Astrocyte (in vitro differentiated cells and primary cell): ENCODE measurements around the gene APOOL. TPM values are rescaled to one million over a fixed set of nuclear protein-coding genes. Genes with fewer than 3 reads are reported as not detected.

Experiments used
- DNase-seq: peaks from one replicate; pipeline ENCODE4 v3.0.0-alpha.2; 2010; ENCODE audit warnings: low read depth
- FAIRE-seq: peaks from 2 replicates; lab custom pipeline; 2011; peaks lifted over from hg19 to GRCh38; lab: Jason Lieb, UNC
- H2AFZ ChIP-seq: 2 replicates; pipeline ENCODE4 v1.6.0; 2012; ENCODE audit warnings: low read depth, low read length, inconsistent platforms
- H3K27ac ChIP-seq: 2 replicates; pipeline ENCODE4 v1.5.1; 2011; ENCODE audit warnings: low read depth, low read length, inconsistent platforms
- H3K27me3 ChIP-seq: 2 replicates; pipeline ENCODE4 v1.6.0; 2011; ENCODE audit warnings: low read length, inconsistent platforms; ENCODE audit not compliant: insufficient read depth
- H3K36me3 ChIP-seq: 2 replicates; pipeline ENCODE4 v1.5.1; 2011; ENCODE audit warnings: low read length, inconsistent platforms; ENCODE audit not compliant: insufficient read depth
- H3K4me1 ChIP-seq: 2 replicates; pipeline ENCODE4 v1.5.1; 2011; ENCODE audit warnings: low read length, inconsistent platforms; ENCODE audit not compliant: insufficient read depth
- H3K4me2 ChIP-seq: 2 replicates; pipeline ENCODE4 v1.6.0; 2012; ENCODE audit warnings: low read length, inconsistent platforms
- H3K4me3 ChIP-seq: 2 replicates; pipeline ENCODE4 v1.5.1; 2011; ENCODE audit warnings: low read depth, mild to moderate bottlenecking, low read length, inconsistent platforms; ENCODE audit not compliant: insufficient read depth
- H3K79me2 ChIP-seq: 2 replicates; pipeline ENCODE4 v1.6.0; 2012; ENCODE audit warnings: mild to moderate bottlenecking, low read length, inconsistent platforms; ENCODE audit not compliant: insufficient read depth
- H3K9ac ChIP-seq: 2 replicates; pipeline ENCODE4 v1.6.0; 2012; ENCODE audit warnings: mild to moderate bottlenecking, low read length, inconsistent platforms
- H3K9me3 ChIP-seq: 2 replicates; pipeline ENCODE4 v1.5.1; 2012; ENCODE audit warnings: low read depth, mild to moderate bottlenecking, low read length, inconsistent platforms; ENCODE audit not compliant: insufficient read depth
- H4K20me1 ChIP-seq: 2 replicates; pipeline ENCODE4 v1.6.0; 2012; ENCODE audit warnings: low read length, inconsistent platforms; ENCODE audit not compliant: insufficient read depth
- H3K27ac Mint-ChIP-seq: one replicate; pipeline ENCODE4 v1.8.0; 2021; ENCODE audit warnings: mild to moderate bottlenecking, mixed read lengths; ENCODE audit not compliant: unreplicated experiment
- H3K27me3 Mint-ChIP-seq: one replicate; pipeline ENCODE4 v1.8.0; 2021; ENCODE audit warnings: low read depth, mixed read lengths; ENCODE audit not compliant: unreplicated experiment
- H3K36me3 Mint-ChIP-seq: one replicate; pipeline ENCODE4 v1.8.0; 2021; ENCODE audit warnings: low read depth, mixed read lengths; ENCODE audit not compliant: unreplicated experiment
- H3K4me1 Mint-ChIP-seq: one replicate; pipeline ENCODE4 v1.8.0; 2021; ENCODE audit warnings: low read depth, mixed read lengths; ENCODE audit not compliant: unreplicated experiment
- H3K4me3 Mint-ChIP-seq: one replicate; pipeline ENCODE4 v1.8.0; 2021; ENCODE audit warnings: mild to moderate bottlenecking, moderate library complexity, mixed read lengths; ENCODE audit not compliant: unreplicated experiment
- H3K9me3 Mint-ChIP-seq: one replicate; pipeline ENCODE4 v1.8.0; 2021; ENCODE audit warnings: mild to moderate bottlenecking, mixed read lengths; ENCODE audit not compliant: unreplicated experiment
- CTCF ChIP-seq: IDR thresholded peaks from 2 replicates; pipeline ENCODE4 v1.5.1; 2011; ENCODE audit warnings: low read depth, mild to moderate bottlenecking, inconsistent platforms, low read length, moderate library complexity; ENCODE audit not compliant: insufficient read depth
- EZH2 ChIP-seq: IDR thresholded peaks from 2 replicates; pipeline ENCODE4 v1.6.1; 2012; ENCODE audit warnings: mild to moderate bottlenecking, low read length, inconsistent platforms; ENCODE audit not compliant: insufficient read depth
- total RNA-seq: library from RNA; stranded (reverse); gene quantifications from 2 replicates; pipeline ENCODE4 v1.2.1, GENCODE V29; 2021

The APOOL gene
- total RNA-seq, 1 donor from 2014 or later = 18.2 TPM

DNA sequence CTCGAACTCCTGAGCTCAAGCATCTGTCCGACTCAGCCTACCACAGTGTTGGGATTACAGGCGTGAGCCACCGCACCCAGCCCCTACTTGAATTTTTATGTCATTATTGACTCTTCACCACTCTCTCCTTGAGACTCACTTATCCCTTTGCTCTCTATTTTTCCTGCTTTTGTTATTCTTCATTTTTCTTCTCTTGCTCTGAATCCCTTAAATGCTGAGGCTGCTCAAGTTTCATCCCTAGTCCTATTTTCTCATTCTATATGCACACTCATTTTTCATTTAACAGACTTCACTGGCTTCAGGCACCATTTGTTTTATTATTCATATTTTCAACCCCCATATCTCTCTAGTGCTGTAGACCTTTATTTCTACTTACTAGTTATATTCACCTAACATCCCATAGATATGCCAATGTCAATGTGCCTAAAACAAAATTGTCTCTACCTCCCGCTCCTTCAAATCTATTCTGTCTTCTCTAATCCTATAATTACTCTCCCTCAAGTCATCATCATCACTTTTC is 85.7 kb downstream of the APOOL start:
- H3K27ac ChIP-seq = no peak overlapping the region
- H4K20me1 ChIP-seq = no peaks in the 10 kb centered on the region
- H3K4me3 ChIP-seq = no peak overlapping the region
- FAIRE-seq (no peak), DNase-seq (no peak)
- Mint-ChIP-seq H3K27ac (no peak overlapping the region), H3K9me3 (no peaks in the 10 kb centered on the region), H3K4me3 (no peak overlapping the region), H3K27me3 (no peaks in the 10 kb centered on the region), H3K36me3 (no peaks in the 10 kb centered on the region), H3K4me1 (no peaks in the 10 kb centered on the region)
- H3K9me3 ChIP-seq = no peaks in the 10 kb centered on the region
- no peaks in the 10 kb centered on the region for H3K79me2 ChIP-seq
- no peak overlapping the region for H3K4me2 ChIP-seq
- no peak overlapping the region for H2AFZ ChIP-seq
- TF ChIP-seq CTCF (no peak), EZH2 (no peak)
- no peaks in the 10 kb centered on the region for H3K36me3 ChIP-seq
- H3K9ac ChIP-seq = no peak overlapping the region
- no peaks in the 10 kb centered on the region for H3K4me1 ChIP-seq
- H3K27me3 ChIP-seq = no peaks in the 10 kb centered on the region

- Mint-ChIP-seq H3K36me3 (no peaks in the 10 kb centered on the region), H3K27me3 (no peaks in the 10 kb centered on the region), H3K9me3 (no peaks in the 10 kb centered on the region), H3K27ac (no peak overlapping the region), H3K4me1 (no peaks in the 10 kb centered on the region), H3K4me3 (no peak overlapping the region)
- Histone ChIP-seq H3K36me3 (no peaks in the 10 kb centered on the region), H3K27me3 (no peaks in the 10 kb centered on the region), H2AFZ (no peak overlapping the region), H3K9me3 (no peaks in the 10 kb centered on the region), H3K79me2 (no peaks in the 10 kb centered on the region), H4K20me1 (no peaks in the 10 kb centered on the region), H3K4me2 (no peak overlapping the region), H3K4me3 (no peak overlapping the region), H3K27ac (no peak overlapping the region), H3K4me1 (no peaks in the 10 kb centered on the region), H3K9ac (no peak overlapping the region)
- FAIRE-seq (no peak), DNase-seq (no peak)
- TF ChIP-seq CTCF (no peak), EZH2 (no peak)
Observed at GRCh38 chrX:85107407-85107806, 103.7 kb downstream of the APOOL start.

DNA sequence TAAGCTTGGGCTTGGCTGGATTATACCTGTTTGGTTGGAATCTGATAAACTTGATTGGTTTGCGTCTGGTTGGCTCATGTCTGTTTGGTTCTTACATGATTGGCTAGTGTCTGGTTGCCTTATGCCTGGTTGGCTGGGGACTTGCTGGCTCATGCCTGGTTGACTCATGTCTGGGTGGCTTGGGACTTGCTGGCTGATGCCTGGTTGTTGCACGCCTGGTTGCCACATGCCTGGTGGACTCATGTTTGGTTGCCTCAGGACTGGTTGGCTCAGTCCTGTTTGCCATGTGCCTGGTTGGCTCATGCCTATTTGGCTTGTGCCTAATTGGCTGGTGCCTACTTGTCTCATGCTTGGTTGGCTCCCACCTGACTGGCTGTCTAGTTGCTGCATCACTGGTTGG is 104.5 kb downstream of the APOOL start:
- DNase-seq (no peak), FAIRE-seq (peak; percentile 60)
- Histone ChIP-seq H2AFZ (no peak overlapping the region), H3K27me3 (no peaks in the 10 kb centered on the region), H3K27ac (no peak overlapping the region), H3K9ac (no peak overlapping the region), H4K20me1 (no peaks in the 10 kb centered on the region), H3K9me3 (no peaks in the 10 kb centered on the region), H3K4me2 (no peak overlapping the region), H3K79me2 (no peaks in the 10 kb centered on the region), H3K4me3 (no peak overlapping the region), H3K4me1 (no peaks in the 10 kb centered on the region), H3K36me3 (no peaks in the 10 kb centered on the region)
- Mint-ChIP-seq H3K4me1 (no peaks in the 10 kb centered on the region), H3K9me3 (no peaks in the 10 kb centered on the region), H3K27ac (no peak overlapping the region), H3K36me3 (no peaks in the 10 kb centered on the region), H3K27me3 (no peaks in the 10 kb centered on the region), H3K4me3 (no peak overlapping the region)
- no peak for TF ChIP-seq EZH2
- no peak for TF ChIP-seq CTCF
